Anterior cingulate cortex (tissue), 58 donors: ENCODE measurements around the gene ESYT2.

Experiments
- DNase-seq, 58 donors: peaks; one replicate each; lab custom pipeline; 2025; lab: John Stamatoyannopoulos, UW

Gene ESYT2

DNA sequence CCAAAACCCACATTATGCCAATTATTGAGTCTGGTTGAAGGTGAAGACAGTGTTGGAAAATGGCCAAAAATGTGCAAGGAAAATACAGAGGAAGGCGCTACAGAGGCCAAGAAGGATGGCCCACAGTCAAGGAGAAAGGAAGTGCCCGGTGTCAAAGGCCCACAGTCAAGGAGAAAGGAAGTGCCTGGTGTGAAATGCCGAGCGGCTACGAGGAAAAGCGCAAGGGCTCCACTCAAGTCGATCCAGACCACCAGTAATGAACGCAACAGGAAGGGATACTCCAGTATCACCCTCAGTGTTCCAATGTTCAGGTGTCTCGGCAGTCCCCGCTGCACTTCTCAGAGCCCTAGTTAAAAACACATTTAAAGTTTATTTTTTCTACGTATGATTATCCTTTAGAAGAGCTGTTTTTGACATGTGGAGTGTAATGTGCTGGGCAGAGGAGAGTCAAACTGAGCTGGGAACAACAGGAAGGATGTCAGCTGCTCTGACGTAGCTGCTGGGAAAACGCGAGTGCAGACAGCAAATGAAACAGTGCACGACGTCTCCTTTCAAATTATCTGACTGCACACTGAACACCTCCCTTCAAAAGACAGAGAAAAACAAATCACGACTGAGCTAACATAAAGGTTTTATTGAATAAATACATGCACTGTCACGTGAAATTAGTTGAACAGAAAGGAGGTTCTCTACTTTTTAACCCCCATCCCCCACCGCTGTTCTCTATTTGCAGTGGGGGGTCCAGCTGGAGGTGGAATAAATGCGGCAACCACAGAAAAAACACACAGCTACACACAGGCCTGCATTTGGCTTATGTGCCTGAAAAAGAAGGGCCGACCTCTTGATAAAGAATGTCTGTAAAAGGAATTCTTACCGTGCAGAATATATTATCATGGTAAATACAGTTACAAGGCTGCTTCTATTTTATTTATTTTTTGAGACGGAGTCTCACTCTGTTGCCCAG lies 98.6 kb downstream of the ESYT2 start:
- peak in 1 of 58 donors; percentile 13 for DNase-seq

DNA sequence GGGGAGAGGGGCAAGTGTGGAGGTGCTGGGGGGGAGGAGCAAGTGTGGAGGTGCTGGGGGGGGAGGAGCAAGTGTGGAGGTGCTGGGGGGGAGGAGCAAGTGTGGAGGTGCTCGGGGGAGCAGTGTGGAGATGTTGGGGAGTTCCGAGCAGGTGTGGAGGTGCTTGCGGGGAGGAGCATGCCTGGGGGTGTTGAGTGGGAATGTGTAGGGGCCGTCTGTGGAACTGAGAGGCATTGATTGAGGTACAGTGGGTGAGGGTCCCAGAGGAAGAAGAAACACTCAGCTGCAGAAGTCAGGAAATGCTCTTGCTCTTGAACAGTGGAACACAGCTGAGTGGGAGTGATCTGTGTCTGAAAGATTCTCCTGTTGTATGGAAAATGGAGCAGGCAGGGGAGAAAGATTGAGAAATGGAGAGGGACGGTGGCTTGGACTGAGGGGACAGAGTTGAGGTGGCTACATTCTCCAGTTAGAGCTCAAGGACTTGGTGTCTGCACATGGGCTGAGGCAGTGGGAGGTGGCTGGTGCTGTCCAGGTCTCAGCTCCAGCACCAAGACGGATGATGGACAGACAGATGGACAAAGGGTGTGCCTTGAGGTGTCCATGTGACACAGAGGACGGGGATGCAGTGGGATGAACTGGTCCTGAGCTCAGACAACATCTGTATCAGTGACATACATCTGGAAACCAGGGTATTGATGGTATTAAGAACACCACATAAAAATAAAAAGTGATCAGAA lies 99.5 kb downstream of the ESYT2 start:
- no peak for DNase-seq

DNA sequence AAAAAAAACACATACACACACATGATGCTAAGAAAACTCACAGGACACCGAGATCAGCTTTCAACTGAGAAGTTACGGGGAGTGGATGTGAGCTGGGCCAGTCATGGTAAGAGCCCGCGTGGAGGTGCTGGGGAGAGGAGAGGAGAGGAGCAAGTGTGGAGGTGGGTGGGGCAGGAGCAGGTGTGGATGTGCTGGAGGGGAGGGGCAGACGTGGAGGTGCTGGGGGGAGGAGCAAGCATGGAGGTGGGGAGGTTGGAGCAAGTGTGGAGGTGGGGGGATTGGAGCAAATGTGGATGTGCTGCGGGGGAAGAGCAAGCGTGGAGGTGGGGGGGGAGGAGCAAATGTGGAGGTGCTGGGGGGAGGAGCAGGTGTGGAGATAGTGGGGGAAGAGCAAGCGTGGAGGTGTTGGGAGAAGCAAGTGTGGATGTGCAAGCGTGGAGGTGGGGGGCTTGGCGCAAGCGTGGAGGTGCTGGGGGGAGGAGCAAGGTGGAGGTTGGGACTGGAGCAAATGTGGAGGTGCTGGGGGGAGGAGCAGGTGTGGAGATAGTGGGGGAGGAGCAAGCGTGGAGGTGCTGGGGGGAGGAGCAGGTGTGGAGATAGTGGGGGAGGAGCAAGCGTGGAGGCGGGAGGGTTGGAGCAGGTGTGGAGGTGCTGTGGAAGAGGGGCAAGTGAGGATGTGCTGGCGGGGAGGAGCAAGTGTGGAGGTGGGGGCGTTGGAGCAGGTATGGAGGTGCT lies 100.2 kb downstream of the ESYT2 start:
- no peak for DNase-seq

DNA sequence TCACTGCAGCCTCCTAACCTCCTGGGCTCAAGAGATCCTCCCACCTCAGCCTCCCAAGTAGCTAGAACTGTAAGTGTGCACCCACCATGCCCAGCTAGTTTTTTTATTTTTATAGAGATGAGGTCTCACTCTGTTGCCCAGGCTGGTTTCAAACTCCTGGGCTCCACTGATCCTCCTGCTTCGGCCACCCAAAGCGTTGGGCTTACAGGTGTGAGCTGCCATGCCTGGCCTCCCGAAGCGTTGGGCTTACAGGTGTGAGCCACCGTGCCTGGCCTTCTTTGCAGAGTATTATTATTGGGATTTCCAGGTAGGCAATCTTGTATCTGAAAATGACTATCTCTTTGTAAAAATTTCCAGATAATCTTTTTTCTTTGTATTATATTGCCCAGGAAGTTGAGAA lies 101.6 kb downstream of the ESYT2 start:
- DNase-seq: no peak

DNA sequence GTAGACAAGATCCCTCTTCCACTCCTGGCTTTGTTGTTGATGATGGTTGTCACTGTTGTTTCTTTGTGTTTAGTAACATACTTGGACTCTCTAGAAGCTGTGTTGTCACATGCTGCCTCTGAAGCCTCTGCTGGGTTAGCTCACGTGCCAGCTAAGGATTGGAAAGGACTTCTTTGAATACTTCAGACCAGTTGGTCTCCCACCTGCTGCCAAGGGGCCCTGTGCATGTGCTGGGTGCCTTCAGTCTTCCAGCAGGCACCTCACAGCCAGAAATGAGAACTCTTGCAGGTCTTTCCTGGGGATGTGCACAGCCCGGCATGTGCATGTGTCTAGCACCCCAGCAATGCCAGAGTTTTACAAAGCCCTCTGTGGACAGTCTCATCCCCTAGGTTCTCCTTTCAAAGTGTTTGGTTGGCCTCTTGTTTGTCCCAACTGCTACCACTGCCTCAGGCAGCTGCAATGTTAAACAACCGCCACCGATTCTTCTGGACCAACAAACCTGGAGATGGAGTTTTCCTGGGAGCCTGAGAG lies 103.0 kb downstream of the ESYT2 start:
- no peak for DNase-seq

DNA sequence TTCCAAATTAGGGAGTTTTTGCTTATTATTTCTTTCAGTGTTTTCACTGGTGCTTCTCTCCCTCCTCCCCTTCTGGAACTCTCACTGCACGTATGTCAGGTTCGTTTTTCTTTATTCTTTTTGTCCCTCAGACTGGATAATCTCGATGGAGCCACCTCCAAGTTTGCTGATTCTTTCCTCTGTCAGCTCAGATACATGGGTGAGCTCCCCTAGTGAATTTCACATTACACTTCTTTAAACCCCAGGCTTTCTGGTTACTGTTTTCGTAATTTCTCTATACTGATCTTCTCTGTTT lies 103.9 kb downstream of the ESYT2 start:
- DNase-seq: no peak

DNA sequence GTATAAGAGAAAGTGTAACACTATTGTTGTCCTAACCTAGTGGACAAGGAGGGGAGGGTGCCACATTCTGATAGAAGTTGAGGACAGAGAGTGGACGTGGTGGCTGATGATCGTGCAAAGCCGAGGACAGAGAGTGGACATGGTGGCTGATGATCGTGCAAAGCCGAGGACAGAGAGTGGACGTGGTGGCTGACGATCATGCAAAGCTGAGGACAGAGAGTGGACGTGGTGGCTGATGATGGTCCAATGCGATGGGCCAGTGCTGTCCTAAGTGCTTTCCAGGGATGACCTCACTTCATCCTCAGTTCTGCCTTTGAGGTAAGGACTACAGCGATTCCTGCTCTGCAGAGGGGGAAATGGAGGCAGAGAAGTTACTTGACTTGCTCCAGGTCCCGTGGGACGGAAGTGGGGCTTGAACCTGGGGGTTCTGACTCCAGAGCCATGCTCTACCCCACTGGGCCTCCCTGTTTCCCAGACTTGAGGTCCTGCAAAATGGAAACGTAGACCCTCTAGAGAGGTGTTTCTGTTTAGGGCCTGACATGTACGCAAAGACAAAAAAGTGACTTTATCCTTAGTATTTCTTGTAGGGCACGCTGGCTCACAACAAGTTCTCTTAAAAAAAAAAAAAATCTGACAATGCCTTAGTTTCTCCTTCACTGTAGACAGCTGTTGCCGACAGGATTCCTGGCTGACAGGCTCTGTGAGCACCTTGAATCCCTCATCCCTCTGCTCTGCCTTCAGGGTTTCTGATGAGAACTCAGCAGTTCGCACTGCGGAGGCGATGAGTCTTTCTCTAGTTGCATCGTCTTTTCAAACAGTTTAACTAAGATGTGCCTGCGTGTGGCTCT lies 104.4 kb downstream of the ESYT2 start:
- no peak for DNase-seq

DNA sequence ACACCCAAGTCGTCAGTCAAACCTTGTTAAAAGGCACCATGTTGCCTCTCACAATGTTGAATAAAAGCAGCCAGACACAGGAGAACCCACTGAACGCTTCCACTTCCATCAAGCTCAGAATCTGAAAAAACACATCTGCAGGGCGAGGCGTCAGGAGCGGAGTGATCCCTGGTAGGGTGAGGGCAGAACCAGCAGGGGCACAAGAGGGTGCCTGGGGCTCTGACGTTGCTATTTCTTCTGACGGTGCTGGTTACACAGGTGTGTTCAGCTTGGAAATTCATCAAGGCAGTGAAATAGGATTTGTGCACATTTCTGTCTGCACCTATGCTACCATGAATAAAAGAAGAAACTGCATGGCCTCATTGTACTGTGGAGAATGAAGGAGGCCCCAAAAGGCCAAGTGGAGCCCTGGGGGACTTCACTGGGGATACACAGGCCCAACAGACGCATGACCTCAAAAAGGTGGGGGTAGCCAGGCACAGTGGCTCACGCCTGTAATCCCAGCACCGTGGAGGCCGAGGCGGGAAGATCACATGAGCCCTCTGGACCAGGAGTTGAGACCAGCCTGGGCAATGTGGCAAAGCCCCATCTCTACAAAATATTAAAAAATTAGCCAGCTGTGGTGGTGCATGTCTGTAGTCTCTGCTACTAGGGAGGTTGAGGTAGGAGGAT lies 105.5 kb downstream of the ESYT2 start:
- DNase-seq: no peak

DNA sequence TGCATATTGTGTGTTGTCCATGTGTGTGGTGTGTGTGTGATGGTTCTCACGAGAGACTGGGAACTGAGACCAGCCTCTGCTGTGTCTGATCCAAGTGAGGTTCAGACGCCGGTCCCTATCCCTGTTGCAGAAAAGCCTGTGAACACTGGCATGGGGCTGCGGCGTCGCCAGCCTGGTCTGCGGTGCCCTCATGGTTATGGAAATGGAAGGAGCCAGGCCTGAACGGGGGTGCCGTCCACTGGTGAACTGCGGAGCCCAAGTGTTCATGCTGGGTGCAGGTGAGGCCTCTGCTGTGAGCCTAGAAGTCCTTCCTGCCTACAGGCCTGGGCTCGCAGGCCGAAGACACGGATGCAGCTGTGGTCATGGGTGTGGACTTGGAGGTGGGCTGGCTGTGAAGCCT lies 106.0 kb downstream of the ESYT2 start:
- no peak for DNase-seq

DNA sequence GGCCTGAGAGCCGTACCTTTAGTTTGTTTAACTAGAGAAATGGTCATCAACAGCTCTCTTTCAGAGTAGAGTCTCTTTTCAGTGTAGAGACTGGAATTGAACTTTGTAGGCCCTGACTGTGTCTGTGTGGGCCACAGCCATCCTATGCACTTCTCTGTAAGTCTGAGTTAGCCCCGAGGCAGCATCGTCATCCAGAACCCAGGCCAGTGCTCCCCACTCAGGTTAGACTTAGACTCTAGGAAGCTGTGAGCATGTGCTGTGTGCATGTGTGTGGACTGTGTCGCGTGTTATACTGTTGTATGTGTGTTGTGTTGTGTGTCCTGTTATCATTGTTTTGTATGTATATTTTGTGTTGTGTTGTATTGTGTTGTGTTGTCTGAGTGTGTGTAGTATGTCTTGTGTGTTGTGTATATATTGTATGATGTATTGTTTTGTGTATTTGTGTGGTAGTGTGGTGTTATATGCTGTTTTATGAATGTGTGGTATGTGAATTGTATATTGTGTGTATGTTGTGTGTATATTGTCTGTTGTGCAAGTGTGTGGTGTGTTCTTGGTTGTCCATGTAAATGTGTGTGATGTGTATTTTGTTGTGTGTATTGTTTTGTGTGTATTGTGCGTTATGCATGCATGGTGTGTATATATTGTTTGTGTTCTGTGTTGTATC lies 106.6 kb downstream of the ESYT2 start:
- no peak for DNase-seq

DNA sequence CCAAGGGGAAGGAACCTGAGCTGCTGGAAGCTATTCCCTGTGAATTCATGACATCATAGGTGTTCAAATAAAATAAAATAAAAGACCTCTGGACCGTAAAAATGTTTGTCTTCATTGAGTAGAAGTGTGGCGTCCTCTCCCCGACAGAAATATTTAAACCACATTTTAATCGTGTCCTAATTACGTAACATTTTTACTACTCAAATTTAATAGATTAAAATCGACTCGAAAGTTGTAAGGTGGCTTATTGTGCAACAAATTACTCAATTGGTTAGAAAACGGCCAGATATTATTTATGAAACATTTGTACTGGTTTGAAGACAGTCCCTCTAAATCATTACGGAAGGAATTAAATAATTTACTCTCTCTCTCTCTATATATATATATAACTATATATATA lies 109.2 kb downstream of the ESYT2 start:
- no peak for DNase-seq

DNA sequence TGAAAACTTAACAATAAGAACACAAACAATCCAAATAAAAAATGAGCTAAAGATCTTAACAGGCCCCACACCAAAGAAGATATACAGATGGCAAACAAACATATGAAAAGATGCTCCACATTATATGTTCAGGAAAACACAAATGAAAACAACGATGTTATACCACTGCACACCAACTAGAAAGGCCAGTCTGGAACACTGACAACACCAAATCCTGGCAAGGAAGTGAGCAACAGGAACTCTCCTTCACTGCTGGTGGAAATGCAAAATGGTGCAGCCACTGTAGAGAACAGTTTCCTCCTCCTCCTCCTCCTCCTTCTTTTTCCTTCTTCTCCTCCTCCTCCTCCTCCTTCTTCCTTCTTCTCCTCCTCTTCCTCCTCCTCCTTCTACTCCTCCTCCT lies 112.5 kb downstream of the ESYT2 start:
- no peak for DNase-seq

DNA sequence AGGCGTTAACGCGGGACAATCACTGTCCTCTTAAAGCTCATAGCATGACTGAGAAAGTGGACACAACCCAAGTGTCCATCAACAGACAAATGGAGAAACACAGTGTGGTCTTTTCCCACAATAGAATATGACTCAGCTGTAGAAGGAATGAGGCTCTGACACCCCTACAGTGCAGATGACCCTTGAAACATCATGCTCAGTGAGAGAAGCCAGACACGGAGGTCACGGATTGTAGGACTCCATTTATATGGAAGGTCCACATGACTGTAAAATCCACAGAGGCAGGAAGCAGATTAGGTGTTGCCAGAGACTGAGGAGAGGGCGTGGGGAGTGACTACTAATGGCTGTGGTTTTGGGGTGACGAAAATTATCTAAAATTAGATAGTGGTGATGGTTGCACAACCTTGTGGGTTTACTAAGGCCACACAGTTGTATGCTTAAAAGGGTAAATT lies 118.6 kb downstream of the ESYT2 start:
- DNase-seq: no peak

DNA sequence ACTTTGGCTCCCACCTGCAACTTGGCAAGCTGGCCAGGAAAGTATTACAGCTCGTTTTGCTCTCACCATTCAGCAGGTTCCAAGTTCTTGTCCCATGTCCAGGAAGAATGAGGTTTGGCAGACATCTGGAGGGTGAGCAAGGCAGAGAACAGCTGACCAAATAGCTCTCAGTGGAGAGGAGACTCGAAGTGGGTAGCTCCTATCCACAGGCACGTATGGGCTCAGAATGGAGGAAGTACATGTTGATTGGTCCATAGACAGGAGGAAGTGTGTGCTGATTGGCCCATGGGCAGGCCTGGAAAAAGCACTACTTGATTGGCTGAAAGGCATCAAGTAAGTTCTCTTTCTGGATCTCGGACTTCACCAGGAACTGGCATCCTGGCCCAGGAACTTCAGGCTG lies 121.7 kb downstream of the ESYT2 start:
- DNase-seq: no peak

DNA sequence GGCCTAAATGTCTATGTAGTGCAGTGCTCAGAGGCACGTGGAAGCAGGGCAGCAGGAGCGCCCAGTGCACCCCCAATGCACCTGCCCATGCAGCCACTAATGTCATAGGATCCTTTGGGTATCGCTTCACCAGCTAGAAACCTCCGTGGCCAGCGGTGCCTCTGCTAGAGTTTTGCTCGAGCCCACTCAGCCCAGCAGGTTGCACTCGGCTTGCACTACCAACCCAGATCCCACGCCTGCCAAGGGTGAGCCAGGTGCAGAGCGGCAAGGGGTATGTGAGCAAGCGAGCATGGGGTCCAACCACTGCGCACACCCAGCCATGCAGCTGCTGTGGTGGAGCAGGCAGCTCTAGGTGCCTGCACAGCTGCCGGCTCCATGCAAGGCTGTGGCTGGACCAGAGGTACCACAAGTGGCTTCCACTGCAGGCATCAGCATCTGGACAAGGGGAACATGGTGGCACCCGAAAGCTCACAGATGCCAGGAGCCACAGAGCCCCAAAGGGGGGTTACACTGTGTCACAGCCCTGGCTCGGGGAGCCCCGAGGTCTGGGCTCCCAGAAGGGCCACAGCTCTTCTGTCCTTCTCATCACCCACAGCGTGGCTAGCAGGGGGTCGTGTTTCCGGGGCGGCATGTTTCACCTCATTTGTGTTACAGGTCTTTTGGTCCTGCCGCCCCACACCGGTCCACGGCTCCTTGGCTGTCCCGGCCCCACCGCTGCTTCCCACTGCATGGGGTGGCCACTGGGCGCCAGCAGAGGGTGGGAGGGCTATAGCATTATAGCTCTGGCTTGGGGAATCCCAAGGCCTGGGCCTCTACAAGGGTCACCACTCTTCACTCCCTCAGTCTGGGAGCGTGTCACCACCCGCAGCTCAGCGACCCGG lies 122.4 kb downstream of the ESYT2 start:
- DNase-seq: no peak

DNA sequence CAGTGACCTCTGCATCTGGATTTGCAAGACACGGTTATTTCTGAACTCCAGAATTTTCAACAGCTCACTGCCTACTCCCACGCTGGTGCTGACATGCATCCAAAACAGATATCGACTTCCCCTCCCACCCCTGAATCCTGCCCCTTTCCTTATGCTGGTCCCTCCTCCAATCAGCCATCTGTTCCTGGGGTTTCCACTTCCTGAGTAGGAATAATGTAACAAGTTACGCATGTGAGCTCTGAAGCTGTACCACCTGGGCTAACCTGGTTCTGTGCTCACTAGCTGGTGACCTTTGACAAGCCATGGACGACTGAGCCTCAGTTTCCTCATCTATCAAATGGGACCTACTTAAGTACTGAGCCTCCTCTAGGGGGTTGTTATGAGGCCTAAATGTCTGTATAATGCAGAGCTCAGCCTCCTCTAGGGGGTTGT lies 123.0 kb downstream of the ESYT2 start:
- DNase-seq: peak in 1 of 58 donors; percentile 14

DNA sequence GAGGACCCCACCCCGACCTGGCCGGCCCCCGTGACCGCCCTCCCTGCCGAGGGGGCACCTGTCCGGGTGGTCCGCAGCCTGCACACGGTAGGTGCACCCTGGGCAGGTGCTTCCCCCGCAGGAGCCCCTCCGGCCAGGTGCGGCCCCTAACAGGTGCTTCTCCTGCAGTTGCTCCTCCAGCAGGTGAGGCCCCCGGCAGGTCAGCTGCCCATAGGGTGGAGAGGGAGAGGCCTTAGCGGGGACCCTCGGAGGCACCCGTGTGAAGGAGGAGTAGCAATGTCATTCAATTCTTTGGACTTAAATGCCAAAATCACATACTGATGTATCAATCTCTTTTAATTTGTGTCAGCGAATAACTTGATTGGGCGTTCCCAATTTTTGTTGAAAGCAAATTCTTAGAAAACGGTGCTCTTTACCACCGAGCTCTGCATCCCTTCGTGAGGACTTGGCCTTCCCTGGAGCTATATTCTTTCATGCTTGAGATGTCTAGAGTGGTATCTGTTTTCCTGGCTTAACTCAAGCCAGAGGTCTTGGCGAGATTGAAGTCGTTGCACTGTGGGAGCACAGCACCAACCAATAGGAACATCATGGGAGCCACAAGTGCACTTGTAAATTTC lies 124.0 kb downstream of the ESYT2 start:
- peak in 1 of 58 donors; percentile 17 for DNase-seq
